ENCODE data around the gene DPP6. TPM values are rescaled to one million over a fixed set of nuclear protein-coding genes. Genes with fewer than 3 reads are reported as not detected.
"Not testable (repeated sequence)": the region's sequence is repeated elsewhere in the genome, so short reads cannot be mapped to it uniquely, and the experiment has no call there.

DPP6 gene
- polyA plus RNA-seq, 3 donors: 45.7 to 58.6 (median 46.8) TPM

GRCh38 chr7:154145922-154146706 is 93.9 kb downstream of the DPP6 start:
- DNase-seq (ENCODE audit: low read depth in 3 of 3, low spot score in 2 of 3): not testable (repeated sequence)

- DNase-seq (ENCODE audit: low read depth in 3 of 3, low spot score in 2 of 3): not testable (repeated sequence)
These were observed 94.5 kb downstream of the DPP6 start for GRCh38 chr7:154146707-154147038.

GRCh38 chr7:154148791-154149516 is 96.8 kb downstream of the DPP6 start:
- not testable (repeated sequence) for DNase-seq (ENCODE audit: low read depth in 3 of 3, low spot score in 2 of 3)

- not testable (repeated sequence) for DNase-seq (ENCODE audit: low read depth in 3 of 3, low spot score in 2 of 3)
These were observed 98.5 kb downstream of the DPP6 start for GRCh38 chr7:154150656-154151055.

- not testable (repeated sequence) for DNase-seq (ENCODE audit: low read depth in 3 of 3, low spot score in 2 of 3)
These were observed 99.1 kb downstream of the DPP6 start for GRCh38 chr7:154151306-154151705.

- DNase-seq (ENCODE audit: low read depth in 3 of 3, low spot score in 2 of 3): not testable (repeated sequence)
These were observed 103.7 kb downstream of the DPP6 start for GRCh38 chr7:154155928-154156327.

- not testable (repeated sequence) for DNase-seq (ENCODE audit: low read depth in 3 of 3, low spot score in 2 of 3)
These were observed 110.7 kb downstream of the DPP6 start for GRCh38 chr7:154162921-154163320.

- not testable (repeated sequence) for DNase-seq (ENCODE audit: low read depth in 3 of 3, low spot score in 2 of 3)
These were observed 111.4 kb downstream of the DPP6 start for GRCh38 chr7:154163642-154164041.

GRCh38 chr7:154167051-154167450 is 114.9 kb downstream of the DPP6 start:
- no peak for DNase-seq (ENCODE audit: low read depth in 3 of 3, low spot score in 2 of 3)

GRCh38 chr7:154167807-154168206 is 115.6 kb downstream of the DPP6 start:
- no peak for DNase-seq (ENCODE audit: low read depth in 3 of 3, low spot score in 2 of 3)

- no peak for DNase-seq (ENCODE audit: low read depth in 3 of 3, low spot score in 2 of 3)
These were observed 119.2 kb downstream of the DPP6 start for GRCh38 chr7:154171422-154171821.

- DNase-seq (ENCODE audit: low read depth in 3 of 3, low spot score in 2 of 3): no peak
These were observed 120.0 kb downstream of the DPP6 start for GRCh38 chr7:154172236-154172635.

GRCh38 chr7:154177584-154177983 is 125.4 kb downstream of the DPP6 start:
- no peak for DNase-seq (ENCODE audit: low read depth in 3 of 3, low spot score in 2 of 3)

GRCh38 chr7:154178895-154179294 is 126.7 kb downstream of the DPP6 start:
- no peak for DNase-seq (ENCODE audit: low read depth in 3 of 3, low spot score in 2 of 3)

- no peak for DNase-seq (ENCODE audit: low read depth in 3 of 3, low spot score in 2 of 3)
These were observed 131.3 kb downstream of the DPP6 start for GRCh38 chr7:154183482-154183881.

GRCh38 chr7:154183946-154184345 is 131.7 kb downstream of the DPP6 start:
- no peak for DNase-seq (ENCODE audit: low read depth in 3 of 3, low spot score in 2 of 3)

- DNase-seq (ENCODE audit: low read depth in 3 of 3, low spot score in 2 of 3): no peak
These were observed 134.6 kb downstream of the DPP6 start for GRCh38 chr7:154186811-154187210.

GRCh38 chr7:154188330-154188729 is 136.1 kb downstream of the DPP6 start:
- DNase-seq (ENCODE audit: low read depth in 3 of 3, low spot score in 2 of 3): no peak

- no peak for DNase-seq (ENCODE audit: low read depth in 3 of 3, low spot score in 2 of 3)
These were observed 143.1 kb downstream of the DPP6 start for GRCh38 chr7:154195266-154195665.

GRCh38 chr7:154198481-154198880 is 146.3 kb downstream of the DPP6 start:
- no peak for DNase-seq (ENCODE audit: low read depth in 3 of 3, low spot score in 2 of 3)

- no peak for DNase-seq (ENCODE audit: low read depth in 3 of 3, low spot score in 2 of 3)
These were observed 148.0 kb downstream of the DPP6 start for GRCh38 chr7:154200241-154200640.

GRCh38 chr7:154202002-154202401 is 149.8 kb downstream of the DPP6 start:
- no peak for DNase-seq (ENCODE audit: low read depth in 3 of 3, low spot score in 2 of 3)

Data from right renal cortex interstitium (tissue), 3 donors.